BE2C (cell line): Measurements from ENCODE around the gene CCNE1.

ENCODE experiments used
- DNase-seq: peaks from one replicate; pipeline ENCODE4 v3.0.0-alpha.2; 2020
- H3K27me3 ChIP-seq: fragments of 250-450 bp; sonication (Bioruptor Pico); 2 replicates; pipeline ENCODE4 v1.5.1; 2020; ENCODE audit warnings: mild to moderate bottlenecking
- H3K36me3 ChIP-seq: fragments of 250-450 bp; sonication (Bioruptor Pico); 2 replicates; pipeline ENCODE4 v1.5.1; 2020; ENCODE audit warnings: mild to moderate bottlenecking
- H3K4me1 ChIP-seq: fragments of 250-450 bp; sonication (Bioruptor Pico); 2 replicates; pipeline ENCODE4 v1.5.1; 2020
- H3K4me3 ChIP-seq: 2 replicates; pipeline ENCODE4 v1.5.1; 2011; ENCODE audit warnings: low read depth, low read length
- H3K9me3 ChIP-seq: fragments of 250-450 bp; sonication (Bioruptor Pico); 2 replicates; pipeline ENCODE4 v1.5.1; 2020
- CTCF ChIP-seq: IDR thresholded peaks from 2 replicates; pipeline ENCODE4 v1.5.1; 2012; ENCODE audit warnings: mild to moderate bottlenecking, low read depth, low read length

The CCNE1 gene

GRCh38 chr19:29837448-29837981 lies 25.7 kb downstream of the CCNE1 start:
- Histone ChIP-seq H3K4me1 (no peaks in the 10 kb centered on the region; the same call in 1 of the 2 replicates), H3K36me3 (no peaks in the 10 kb centered on the region), H3K9me3 (no peaks in the 10 kb centered on the region), H3K27me3 (peaks cover 7% of the 10 kb centered on the region), H3K4me3 (no peak overlapping the region)
- TF ChIP-seq CTCF: no peak
- DNase-seq: no peak

- H3K9me3 ChIP-seq: no peaks in the 10 kb centered on the region
- no peak for DNase-seq
- no peaks in the 10 kb centered on the region for H3K36me3 ChIP-seq
- H3K4me1 ChIP-seq: no peaks in the 10 kb centered on the region; the same call in 1 of the 2 replicates
- peaks cover 7% of the 10 kb centered on the region for H3K27me3 ChIP-seq
- no peak overlapping the region for H3K4me3 ChIP-seq
- no peak for TF ChIP-seq CTCF
Measured at GRCh38 chr19:29837996-29838395, 26.2 kb downstream of the CCNE1 start.

- H3K4me1 ChIP-seq: no peaks in the 10 kb centered on the region; the same call in 1 of the 2 replicates
- no peak overlapping the region for H3K4me3 ChIP-seq
- DNase-seq: no peak
- TF ChIP-seq CTCF: no peak
- no peaks in the 10 kb centered on the region for H3K36me3 ChIP-seq
- peaks cover 7% of the 10 kb centered on the region for H3K27me3 ChIP-seq
- H3K9me3 ChIP-seq: no peaks in the 10 kb centered on the region
Measured at GRCh38 chr19:29840066-29840950, 28.5 kb downstream of the CCNE1 start.

- Histone ChIP-seq H3K4me1 (no peaks in the 10 kb centered on the region; the same call in 1 of the 2 replicates), H3K4me3 (no peak overlapping the region), H3K27me3 (peaks cover 7% of the 10 kb centered on the region), H3K36me3 (no peaks in the 10 kb centered on the region), H3K9me3 (no peaks in the 10 kb centered on the region)
- TF ChIP-seq CTCF: no peak
- no peak for DNase-seq
Measured at GRCh38 chr19:29841209-29841558, 29.4 kb downstream of the CCNE1 start.

- peaks cover 7% of the 10 kb centered on the region for H3K27me3 ChIP-seq
- H3K9me3 ChIP-seq: no peaks in the 10 kb centered on the region
- no peaks in the 10 kb centered on the region; the same call in 1 of the 2 replicates for H3K4me1 ChIP-seq
- DNase-seq: peak; percentile 58
- H3K4me3 ChIP-seq: no peak overlapping the region
- TF ChIP-seq CTCF: no peak
- no peaks in the 10 kb centered on the region for H3K36me3 ChIP-seq
Measured at GRCh38 chr19:29841559-29842367, 30.0 kb downstream of the CCNE1 start.
